GM12892 (cell line): ENCODE data around the gene MAGEH1.
"Not testable (repeated sequence)": the region's sequence is repeated elsewhere in the genome, so short reads cannot be mapped to it uniquely, and the experiment has no call there.

Experiments used
- POLR2A ChIP-seq: IDR thresholded peaks from 2 replicates; pipeline ENCODE4 v1.6.1; 2011; ENCODE audit warnings: low read depth, low read length, control low read depth
- POLR2AphosphoS5 ChIP-seq: IDR thresholded peaks from 2 replicates; pipeline ENCODE4 v1.6.1; 2011; ENCODE audit warnings: low read depth, low read length, control low read depth
- TAF1 ChIP-seq: IDR thresholded peaks from 2 replicates; pipeline ENCODE4 v1.6.1; 2011; ENCODE audit warnings: low read depth, mild to moderate bottlenecking, control low read depth, low read length, borderline replicate concordance

DNA sequence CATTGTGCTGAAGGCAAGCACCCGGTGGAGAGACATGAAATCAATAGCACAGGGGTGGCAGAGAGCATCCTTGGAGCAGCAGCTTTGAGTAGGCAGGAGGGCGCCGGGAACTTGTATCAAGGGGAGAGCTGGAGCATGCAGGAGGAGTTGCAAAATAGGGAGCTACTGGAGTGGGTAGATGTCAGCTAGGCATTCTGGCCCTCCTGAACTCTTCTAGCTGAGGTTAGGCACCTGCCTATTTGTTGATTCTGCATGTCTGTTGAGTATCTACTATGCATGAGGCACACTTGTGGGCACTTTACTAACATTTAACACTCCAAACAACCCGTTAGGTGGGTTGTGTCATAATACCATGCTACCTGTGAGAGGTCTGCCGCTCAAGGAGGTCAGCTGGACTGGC is 7.5 kb downstream of the MAGEH1 start:
- TF ChIP-seq POLR2AphosphoS5, POLR2A, TAF1: not testable (repeated sequence)
